HG02970 (cell line): ENCODE measurements around the gene PAX5.

Source experiments
- ATAC-seq: cut with Tn5 transposase; IDR thresholded peaks from one replicate; pipeline ENCODE4 v1.9.1; 2021; ENCODE audit warnings: mild to moderate bottlenecking, moderate library complexity, moderate number of reproducible peaks; ENCODE audit not compliant: unreplicated experiment, low FRiP score

Gene PAX5

DNA sequence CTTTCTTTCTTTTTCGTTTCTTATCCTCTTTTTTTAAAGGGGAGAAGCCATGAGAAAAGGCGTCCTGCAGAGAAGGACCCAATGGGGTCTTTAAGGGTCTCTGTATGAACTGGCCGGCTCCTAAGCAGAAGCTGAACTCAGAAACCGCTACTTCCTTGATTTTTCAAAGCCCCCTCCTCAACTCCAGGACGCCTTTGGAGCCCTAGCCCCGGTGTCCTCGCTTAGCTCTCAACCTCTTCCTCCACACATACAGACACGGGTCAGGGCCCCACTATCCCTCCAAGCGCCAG, 8.3 kb downstream of the PAX5 start:
- no peak for ATAC-seq

DNA sequence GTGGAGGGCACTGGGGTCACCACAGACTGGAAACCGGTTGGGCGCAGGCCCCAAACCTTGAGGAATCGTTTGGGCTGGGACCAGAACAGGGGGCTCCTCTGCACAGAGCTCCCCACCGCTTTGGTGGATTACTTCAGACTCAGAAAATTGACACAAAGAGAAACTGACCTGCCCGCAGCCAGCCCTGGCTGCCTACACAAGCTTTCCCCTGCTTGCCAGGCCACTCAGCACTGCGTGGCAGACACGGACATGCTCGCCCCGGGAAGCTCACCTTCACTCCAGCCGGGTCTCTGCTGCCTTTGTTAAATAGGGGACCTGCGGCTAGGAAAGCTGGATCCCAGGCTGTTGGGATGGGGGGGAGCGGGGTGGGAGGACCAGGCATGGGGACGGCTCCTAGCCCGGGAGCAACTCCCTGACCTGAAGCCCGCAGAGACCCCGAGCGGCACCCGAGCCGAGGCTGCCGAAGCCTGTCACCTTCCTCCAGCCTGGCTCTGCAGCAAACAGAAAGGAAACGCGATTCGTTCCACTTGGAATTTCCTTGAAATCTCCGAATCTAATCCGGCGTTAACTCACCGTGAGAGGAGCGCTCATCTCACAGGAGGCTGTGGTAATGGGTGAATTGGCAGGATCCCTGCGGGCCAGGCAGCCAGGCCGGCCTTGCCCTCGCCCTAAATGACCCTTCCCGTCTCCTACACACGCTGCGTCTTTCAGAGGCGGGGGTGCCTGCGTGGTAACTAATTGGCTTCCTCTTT, 8.8 kb downstream of the PAX5 start:
- no peak for ATAC-seq

- ATAC-seq = no peak
Measured at GRCh38 chr9:37017546-37017945, 16.5 kb downstream of the PAX5 start.

- no peak for ATAC-seq
Measured at GRCh38 chr9:37011530-37011929, 22.5 kb downstream of the PAX5 start.

GRCh38 chr9:37010976-37011375, 23.1 kb downstream of the PAX5 start:
- ATAC-seq = no peak

- ATAC-seq = no peak
Measured at GRCh38 chr9:37010180-37010579, 23.9 kb downstream of the PAX5 start.

GRCh38 chr9:37007295-37007694, 26.8 kb downstream of the PAX5 start:
- no peak for ATAC-seq

GRCh38 chr9:37005517-37006140, 28.4 kb downstream of the PAX5 start:
- no peak for ATAC-seq

DNA sequence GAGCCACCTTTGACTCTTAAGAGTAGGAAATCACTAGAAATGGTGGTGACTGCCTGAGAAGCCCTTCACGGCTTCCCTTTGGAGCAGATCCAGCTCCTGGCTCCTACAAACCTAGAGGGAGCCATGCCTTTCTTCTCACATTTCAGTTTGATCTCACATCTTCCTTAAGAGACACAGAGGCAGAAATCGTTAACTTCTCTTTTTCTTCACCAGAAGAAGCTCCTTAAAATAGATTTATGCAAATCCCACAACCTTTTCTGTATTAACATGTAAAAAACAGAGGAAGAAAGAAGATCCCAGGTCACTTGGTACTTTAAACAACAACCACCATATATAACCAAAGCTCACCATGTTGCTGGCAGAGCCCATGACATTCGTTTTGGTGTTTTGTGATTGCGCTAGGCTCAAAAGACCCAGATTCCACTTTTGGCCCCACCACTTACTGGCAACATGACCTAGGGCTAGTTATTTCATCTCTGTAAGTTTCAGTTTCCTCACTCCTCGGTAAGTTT, 29.6 kb downstream of the PAX5 start:
- ATAC-seq = no peak

GRCh38 chr9:37002413-37003217, 31.5 kb downstream of the PAX5 start:
- ATAC-seq = no peak

DNA sequence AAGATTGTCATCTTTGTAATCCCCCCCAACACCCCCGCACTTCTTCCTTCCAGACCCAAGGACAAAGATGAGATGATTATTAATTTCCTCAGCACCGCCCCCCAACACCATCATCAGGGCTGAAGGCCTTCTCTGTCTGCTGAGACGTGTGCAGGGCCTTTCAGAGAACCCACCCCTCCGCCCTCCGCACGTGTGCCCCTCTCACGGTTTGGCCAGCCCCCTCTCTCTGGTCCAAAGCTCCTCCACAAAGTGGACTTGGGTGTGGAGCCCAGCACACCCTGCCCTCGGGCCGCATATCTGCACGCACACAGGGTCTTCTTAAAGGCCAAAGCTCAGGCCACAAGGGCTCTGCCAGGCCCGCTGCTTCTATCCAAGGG, 32.0 kb downstream of the PAX5 start:
- no peak for ATAC-seq

DNA sequence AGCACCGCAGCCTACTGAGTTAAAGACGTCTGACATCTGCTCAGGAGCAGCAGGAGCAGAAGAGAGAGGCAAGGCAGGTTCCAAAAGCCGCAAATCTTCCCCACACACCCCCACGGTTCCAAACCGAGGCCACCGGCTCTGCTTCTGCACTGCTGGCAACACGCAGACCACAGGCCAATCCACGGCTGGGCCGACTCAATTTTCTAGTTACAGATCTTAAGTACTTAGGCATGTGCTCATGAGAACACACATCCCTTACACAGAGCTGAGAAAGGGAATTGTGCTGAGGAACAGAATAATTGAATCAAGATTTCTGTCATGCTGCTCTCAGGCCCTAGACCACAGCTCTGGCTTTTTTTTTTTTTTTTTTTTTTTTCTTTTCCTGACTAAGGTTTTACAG, 32.6 kb downstream of the PAX5 start:
- no peak for ATAC-seq

- no peak for ATAC-seq
Measured at GRCh38 chr9:36999728-37000333, 34.2 kb downstream of the PAX5 start.

- ATAC-seq = no peak
Measured at GRCh38 chr9:36997414-36997813, 36.7 kb downstream of the PAX5 start.

- ATAC-seq = no peak
Measured at GRCh38 chr9:36996706-36997086, 37.4 kb downstream of the PAX5 start.

GRCh38 chr9:36995927-36996705, 38.0 kb downstream of the PAX5 start:
- ATAC-seq = no peak

DNA sequence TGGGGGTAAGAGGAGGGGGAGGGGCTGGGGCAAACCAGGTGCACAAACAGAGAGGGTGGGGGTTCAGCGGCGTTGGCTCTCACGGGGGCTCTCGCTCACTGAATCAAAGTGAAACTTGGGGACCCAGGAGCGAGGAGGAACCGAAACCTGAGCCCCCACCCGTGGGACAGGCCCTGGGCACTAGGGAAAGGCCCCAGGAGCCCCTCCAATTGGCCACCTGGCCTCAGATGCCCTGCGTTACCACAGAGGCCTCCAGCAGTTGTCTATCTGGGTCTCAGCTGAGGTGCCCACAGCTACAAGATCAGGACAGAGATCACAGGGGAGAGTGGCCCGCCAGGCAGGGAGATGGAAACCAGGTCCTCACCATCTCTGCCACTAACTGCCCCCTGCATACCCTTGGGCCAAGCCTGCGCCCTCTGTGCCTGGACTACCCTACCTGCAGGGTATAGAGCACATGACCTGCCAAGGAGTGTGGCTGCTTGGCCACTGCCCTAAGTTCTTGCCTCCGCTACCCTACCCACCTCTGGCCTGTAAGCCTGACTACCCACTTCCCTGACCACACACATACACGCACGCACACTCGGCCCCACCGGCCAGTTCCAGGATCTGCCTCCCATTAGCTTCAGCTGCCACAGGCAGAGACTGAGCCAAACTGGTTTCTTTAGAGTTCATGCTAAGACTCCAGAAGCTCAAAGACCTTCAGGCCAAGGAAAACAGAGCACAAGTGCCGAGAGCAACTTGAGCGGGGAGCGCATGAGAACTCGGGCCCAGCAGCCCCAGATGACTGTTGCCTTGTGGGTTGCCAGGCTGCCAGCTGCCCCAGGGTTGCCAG, 39.9 kb downstream of the PAX5 start:
- ATAC-seq = peak; percentile 52

GRCh38 chr9:36992501-36993316, 41.4 kb downstream of the PAX5 start:
- ATAC-seq = no peak
